NB4 (cell line): ENCODE data around the gene ZNF583.

ENCODE experiments used
- CTCF ChIP-seq: IDR thresholded peaks from one replicate; pipeline ENCODE4 v1.5.1; 2012; ENCODE audit warnings: low read depth, low read length
- MAX ChIP-seq: IDR thresholded peaks from 2 replicates; pipeline ENCODE4 v1.6.1; 2011; ENCODE audit warnings: low read depth, low read length
- MYC ChIP-seq: IDR thresholded peaks from 2 replicates; pipeline ENCODE4 v1.6.1; 2011; ENCODE audit warnings: low read depth, low read length

- TF ChIP-seq CTCF (no peak), MAX (no peak), MYC (no peak)
These were observed 36.1 kb upstream of the ZNF583 start for GRCh38 chr19:56367829-56368711.
